Measurements from ENCODE around the gene TBC1D4. TPM values are rescaled to one million over a fixed set of nuclear protein-coding genes. Genes with fewer than 3 reads are reported as not detected.
A peak's percentile ranks its signal among the peaks of the same experiment; 100 is the strongest.
"Not testable (repeated sequence)": the region's sequence is repeated elsewhere in the genome, so short reads cannot be mapped to it uniquely, and the experiment has no call there.

TBC1D4 gene
- total RNA-seq, 1 donor from 2014 or later: 9.5 TPM

- ATAC-seq: no peak
- no peak for DNase-seq (ENCODE audit: low spot score)
These were observed 182.7 kb downstream of the TBC1D4 start for GRCh38 chr13:75299246-75299645.

GRCh38 chr13:75296641-75297040 lies 185.3 kb downstream of the TBC1D4 start:
- DNase-seq (ENCODE audit: low spot score) (no peak), ATAC-seq (no peak)

- ATAC-seq: no peak
- DNase-seq (ENCODE audit: low spot score): no peak
These were observed 186.8 kb downstream of the TBC1D4 start for GRCh38 chr13:75295201-75295600.

- peak; percentile 25 for ATAC-seq
- DNase-seq (ENCODE audit: low spot score): no peak
These were observed 187.9 kb downstream of the TBC1D4 start for GRCh38 chr13:75294110-75294509.

- ATAC-seq (no peak), DNase-seq (ENCODE audit: low spot score) (no peak)
These were observed 196.7 kb downstream of the TBC1D4 start for GRCh38 chr13:75285310-75285709.

- ATAC-seq: no peak
- no peak for DNase-seq (ENCODE audit: low spot score)
These were observed 202.1 kb downstream of the TBC1D4 start for GRCh38 chr13:75279834-75280369.

- ATAC-seq; DNase-seq (ENCODE audit: low spot score): not testable (repeated sequence)
These were observed 208.3 kb downstream of the TBC1D4 start for GRCh38 chr13:75273695-75274094.

- no peak for ATAC-seq
- DNase-seq (ENCODE audit: low spot score): no peak
These were observed 210.1 kb downstream of the TBC1D4 start for GRCh38 chr13:75271846-75272245.

GRCh38 chr13:75268481-75268880 lies 213.5 kb downstream of the TBC1D4 start:
- ATAC-seq; DNase-seq (ENCODE audit: low spot score): not testable (repeated sequence)

GRCh38 chr13:75264611-75265010 lies 217.4 kb downstream of the TBC1D4 start:
- DNase-seq (ENCODE audit: low spot score) (no peak), ATAC-seq (no peak)

GRCh38 chr13:75263741-75264407 lies 218.1 kb downstream of the TBC1D4 start:
- no peak for DNase-seq (ENCODE audit: low spot score)
- no peak for ATAC-seq

- no peak for DNase-seq (ENCODE audit: low spot score)
These were observed 223.7 kb downstream of the TBC1D4 start for GRCh38 chr13:75258159-75258782.

GRCh38 chr13:75256922-75257321 lies 225.0 kb downstream of the TBC1D4 start:
- DNase-seq (ENCODE audit: low spot score): no peak
- ATAC-seq: no peak

More at GRCh38 chr13:75258159-75258782, 223.7 kb downstream of the TBC1D4 start:
- peak; percentile 58 for ATAC-seq

GRCh38 chr13:75255653-75256052 lies 226.3 kb downstream of the TBC1D4 start:
- ATAC-seq (no peak), DNase-seq (ENCODE audit: low spot score) (no peak)

- ATAC-seq (no peak), DNase-seq (ENCODE audit: low spot score) (no peak)
These were observed 226.8 kb downstream of the TBC1D4 start for GRCh38 chr13:75255147-75255546.

GRCh38 chr13:75251188-75251587 lies 230.8 kb downstream of the TBC1D4 start:
- DNase-seq (ENCODE audit: low spot score): no peak
- no peak for ATAC-seq

- ATAC-seq: no peak
- no peak for DNase-seq (ENCODE audit: low spot score)
These were observed 231.3 kb downstream of the TBC1D4 start for GRCh38 chr13:75250526-75251178.

- not testable (repeated sequence) for ATAC-seq; DNase-seq (ENCODE audit: low spot score)
These were observed 236.4 kb downstream of the TBC1D4 start for GRCh38 chr13:75245578-75245977.

GRCh38 chr13:75240240-75240639 lies 241.7 kb downstream of the TBC1D4 start:
- not testable (repeated sequence) for DNase-seq (ENCODE audit: low spot score); ATAC-seq

- no peak for ATAC-seq
- DNase-seq (ENCODE audit: low spot score): no peak
These were observed 245.2 kb downstream of the TBC1D4 start for GRCh38 chr13:75236774-75237173.

All from left lobe of liver (tissue), 2 donors.